HCT116 (cell line): ENCODE data around the gene EIF4A3. TPM values are rescaled to one million over a fixed set of nuclear protein-coding genes. Genes with fewer than 3 reads are reported as not detected.

Source experiments
- ATAC-seq: fragments of 200-7000 bp; cut with Tn5 transposase; 2 replicates; pipeline ENCODE4 v1.9.1; 2020; ENCODE audit warnings: mild to moderate bottlenecking, moderate library complexity
- BruUV-seq: library from RNA; stranded (reverse); fragments of 400-500 nt; replicated peaks from 2 replicates; lab custom pipeline; 2021; lab: Mats Ljungman, UMichigan
- CTCF ChIA-PET: fragments of 300-600 bp; sonication (Branson Sonifier 250); formaldehyde crosslinking; loops from one replicate; lab custom pipeline; 2021; ENCODE audit warnings: antibody characterized with exemption; lab: Charles Lee
- POLR2A ChIA-PET: fragments of 300-600, 350-600 bp; sonication (Branson Sonifier 250); formaldehyde crosslinking; loops from one replicate; lab custom pipeline; 2021; ENCODE audit warnings: antibody characterized with exemption; lab: Charles Lee
- RAD21 ChIA-PET, 2 experiments: fragments of 300-600 bp; sonication (Branson Sonifier 250); formaldehyde crosslinking; loops; one replicate each; lab custom pipeline; 2023; ENCODE audit warnings: low total read pairs in 2 of 2; ENCODE audit not compliant: uncharacterized antibody in 2 of 2, unreplicated experiment in 2 of 2, low non-redundant PET in 1 of 2; lab: Charles Lee
- DNase-seq: peaks from one replicate; pipeline ENCODE4 v3.0.0-alpha.2; 2010; ENCODE audit warnings: low read depth, low spot score
- H2AFZ ChIP-seq: fragments of 200-600 bp; shearing (Covaris generic), sonication (generic); 2 replicates; pipeline ENCODE4 v1.6.1; 2017; ENCODE audit warnings: low read depth, mixed run types, mixed read lengths, antibody characterized with exemption, low read length; ENCODE audit not compliant: poor library complexity, severe bottlenecking
- H3K27ac ChIP-seq: 2 replicates; pipeline ENCODE4 v1.5.1; 2012; ENCODE audit warnings: low read depth, low read length
- H3K27me3 ChIP-seq: fragments of 200-600 bp; sonication (generic); 2 replicates; pipeline ENCODE4 v1.6.1; 2016; ENCODE audit warnings: mixed run types, low read length, mixed read lengths; ENCODE audit not compliant: insufficient read depth
- H3K36me3 ChIP-seq, 2 experiments: fragments of 200-500 bp in 1 of 2; fragments of 200-600 bp in 1 of 2; sonication (Bioruptor generic) in 1 of 2; sonication (generic) in 1 of 2; 2 replicates each; pipeline versions ENCODE4 v1.5.1 to v1.6.1; 2014 to 2016; ENCODE audit warnings: low read length in 2 of 2, inconsistent platforms in 1 of 2, mixed read lengths in 1 of 2, mixed run types in 1 of 2; ENCODE audit not compliant: insufficient read depth in 2 of 2, control insufficient read depth in 1 of 2
- H3K4me1 ChIP-seq, 2 experiments: fragments of 200-600 bp in 1 of 2; sonication (generic) in 1 of 2; 2 replicates each; pipeline versions ENCODE4 v1.5.1 to v1.6.1; 2012 to 2017; ENCODE audit warnings: low read length in 2 of 2, inconsistent platforms in 1 of 2, mild to moderate bottlenecking in 1 of 2, mixed read lengths in 1 of 2, mixed run types in 1 of 2, moderate library complexity in 1 of 2; ENCODE audit not compliant: insufficient read depth in 2 of 2, control insufficient read depth in 1 of 2
- H3K4me2 ChIP-seq: fragments of 200-600 bp; sonication (generic); 2 replicates; pipeline ENCODE4 v1.6.1; 2017; ENCODE audit warnings: mixed run types, low read length, mixed read lengths
- H3K4me3 ChIP-seq, 2 experiments: fragments of 200-600 bp in 1 of 2; sonication (generic) in 1 of 2; replicated peaks in 1 of 2; 2 replicates each; pipeline ENCODE4 v1.5.1; 2011 to 2016; ENCODE audit warnings: low read length in 2 of 2, control low read depth in 1 of 2, low read depth in 1 of 2, mild to moderate bottlenecking in 1 of 2, mixed read lengths in 1 of 2, mixed run types in 1 of 2
- H3K79me2 ChIP-seq: fragments of 200-600 bp; sonication (generic); 2 replicates; pipeline ENCODE4 v1.6.1; 2017; ENCODE audit warnings: mild to moderate bottlenecking, mixed run types, low read length, moderate library complexity, mixed read lengths; ENCODE audit not compliant: insufficient read depth
- H3K9ac ChIP-seq: fragments of 200-600 bp; sonication (generic); 2 replicates; pipeline ENCODE4 v1.6.1; 2016; ENCODE audit warnings: low read length, mixed read lengths
- H3K9me2 ChIP-seq: fragments of 200-600 bp; sonication (generic), shearing (Covaris generic); 2 replicates; pipeline ENCODE4 v1.6.1; 2017; ENCODE audit warnings: mixed run types, mild to moderate bottlenecking, moderate library complexity; ENCODE audit not compliant: insufficient read depth
- H3K9me3 ChIP-seq, 2 experiments: fragments of 200-500 bp in 1 of 2; fragments of 200-600 bp in 1 of 2; sonication (Bioruptor generic) in 1 of 2; sonication (generic) in 1 of 2; 2 replicates each; pipeline ENCODE4 v1.6.1; 2014 to 2017; ENCODE audit warnings: low read length in 2 of 2, mixed read lengths in 2 of 2, inconsistent platforms in 1 of 2, low read depth in 1 of 2, mild to moderate bottlenecking in 1 of 2, mixed run types in 1 of 2, moderate library complexity in 1 of 2; ENCODE audit not compliant: control insufficient read depth in 1 of 2, insufficient read depth in 1 of 2
- H4K20me1 ChIP-seq: fragments of 200-600 bp; sonication (generic), shearing (Covaris generic); 2 replicates; pipeline ENCODE4 v1.6.1; 2017; ENCODE audit warnings: mixed run types, mild to moderate bottlenecking, moderate library complexity; ENCODE audit not compliant: insufficient read depth
- ATF3 ChIP-seq: IDR thresholded peaks from 2 replicates; pipeline ENCODE4 v1.6.1; 2012
- CBX3 ChIP-seq: IDR thresholded peaks from 2 replicates; pipeline ENCODE4 v1.6.1; 2012; ENCODE audit warnings: low read depth
- EGR1 ChIP-seq: IDR thresholded peaks from 2 replicates; pipeline ENCODE4 v1.6.1; 2012; ENCODE audit warnings: low read depth
- ELF1 ChIP-seq: IDR thresholded peaks from 2 replicates; pipeline ENCODE4 v1.6.1; 2012; ENCODE audit warnings: low read depth, borderline replicate concordance
- EZH2phosphoT487 ChIP-seq: fragments of 200-600 bp; IDR thresholded peaks from 2 replicates; pipeline ENCODE4 v1.6.1; 2018; ENCODE audit warnings: antibody characterized with exemption, borderline replicate concordance
- FOSL1 ChIP-seq: IDR thresholded peaks from 2 replicates; pipeline ENCODE4 v1.6.1; 2012; ENCODE audit warnings: low read depth
- POLR2A ChIP-seq: IDR thresholded peaks from 2 replicates; pipeline ENCODE4 v1.7.0; 2011; ENCODE audit warnings: borderline replicate concordance; ENCODE audit not compliant: insufficient read depth, insufficient read length; ENCODE audit errors: extremely low read depth
- POLR2AphosphoS5 ChIP-seq: IDR thresholded peaks from 2 replicates; pipeline ENCODE4 v1.6.1; 2011; ENCODE audit warnings: mild to moderate bottlenecking, low read depth, low read length, moderate library complexity
- REST ChIP-seq: IDR thresholded peaks from 2 replicates; pipeline ENCODE4 v1.6.1; 2012; ENCODE audit warnings: low read depth
- ZFX ChIP-seq: fragments of 450-650 bp; IDR thresholded peaks from 2 replicates; pipeline ENCODE4 v1.6.1; 2017
- intact Hi-C: fragments of 100-400 bp; cut with micrococcal nuclease; formaldehyde crosslinking; loops from 2 replicates; pipeline ENCODE4 v1.10.0; 2022
- total RNA-seq: library from RNA; stranded (reverse); gene quantifications from one replicate; pipeline ENCODE4 v1.2.1, GENCODE V29; 2021; ENCODE audit not compliant: unreplicated experiment

EIF4A3 gene
- total RNA-seq, 1 experiment from 2014 or later: 248 TPM

- TF ChIP-seq REST: no peak
- no peak for TF ChIP-seq POLR2A
- no peak for TF ChIP-seq EGR1
- TF ChIP-seq CBX3: no peak
- TF ChIP-seq, all 23 proteins: peak for 0
Observed at GRCh38 chr17:80086081-80086480, 60.8 kb downstream of the EIF4A3 start (continued).

- no peak overlapping the region for H2AFZ ChIP-seq
- no peaks in the 10 kb centered on the region for H3K9me2 ChIP-seq
- ChIA-PET POLR2A (interaction anchor here (0.6 kb wide), 1 partner anchor 845 kb away, joined by 4 read pairs; no protein-coding TSS in a partner anchor), RAD21 (no interaction called here), CTCF (interaction anchor here (1.1 kb wide), 1 partner anchor 17 kb away, joined by 5 read pairs; the partner anchor contains the start of gene GAA)
- no peaks in the 10 kb centered on the region for H4K20me1 ChIP-seq
- peaks cover 0 to 13% of the 10 kb centered on the region in 2 experiments; a peak in 2 of 4 replicates for H3K4me1 ChIP-seq
- no peak for ATAC-seq
- no peaks in the 10 kb centered on the region for H3K36me3 ChIP-seq
- no peaks in the 10 kb centered on the region for H3K9me3 ChIP-seq
- H3K27me3 ChIP-seq: no peaks in the 10 kb centered on the region
- no peak overlapping the region for H3K27ac ChIP-seq
- TF ChIP-seq EGR1 (no peak), ELF1 (no peak), EZH2phosphoT487 (no peak), REST (no peak), ZFX (no peak), ATF3 (no peak), POLR2AphosphoS5 (no peak), FOSL1 (no peak)
- TF ChIP-seq, all 23 proteins: peak for 0
- H3K4me3 ChIP-seq: no peak overlapping the region
- no peak for DNase-seq
- H3K9ac ChIP-seq: no peak overlapping the region
- no peak overlapping the region for H3K4me2 ChIP-seq
- intact Hi-C loops: no loop called here
- BruUV-seq: no TSS peak
- H3K79me2 ChIP-seq: no peaks in the 10 kb centered on the region
Observed at GRCh38 chr17:80084773-80085172, 62.2 kb downstream of the EIF4A3 start.
